ENCODE results near the gene CENPT. TPM values are rescaled to one million over a fixed set of nuclear protein-coding genes. Genes with fewer than 3 reads are reported as not detected.

Gene CENPT
- total RNA-seq, 4 donors from 2014 or later = 77.6 to 205 (median 106) TPM

DNA sequence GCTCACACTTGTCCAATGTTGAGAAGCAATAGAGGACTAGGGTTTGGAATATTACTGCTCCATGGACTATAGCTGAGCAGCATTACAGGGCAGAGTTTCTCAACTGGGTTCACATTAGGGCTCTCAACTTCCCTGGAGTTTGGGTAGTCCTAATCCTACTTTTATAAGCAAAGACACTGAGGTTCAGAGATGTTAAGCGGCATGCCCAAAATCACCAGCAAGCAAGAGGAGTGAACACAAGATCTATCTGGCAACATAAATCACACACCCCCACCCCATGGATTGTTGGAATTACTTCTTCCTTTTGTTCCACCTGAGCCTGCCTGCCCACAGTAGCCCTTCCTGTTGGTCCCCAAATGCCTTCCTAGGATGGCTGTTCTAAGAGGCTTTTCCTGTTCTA is 35.6 kb downstream of the CENPT start:
- no peak for TF ChIP-seq POLR2A (IDR thresholded peaks at IDR 0.05)
- TF ChIP-seq, protein P1, sequence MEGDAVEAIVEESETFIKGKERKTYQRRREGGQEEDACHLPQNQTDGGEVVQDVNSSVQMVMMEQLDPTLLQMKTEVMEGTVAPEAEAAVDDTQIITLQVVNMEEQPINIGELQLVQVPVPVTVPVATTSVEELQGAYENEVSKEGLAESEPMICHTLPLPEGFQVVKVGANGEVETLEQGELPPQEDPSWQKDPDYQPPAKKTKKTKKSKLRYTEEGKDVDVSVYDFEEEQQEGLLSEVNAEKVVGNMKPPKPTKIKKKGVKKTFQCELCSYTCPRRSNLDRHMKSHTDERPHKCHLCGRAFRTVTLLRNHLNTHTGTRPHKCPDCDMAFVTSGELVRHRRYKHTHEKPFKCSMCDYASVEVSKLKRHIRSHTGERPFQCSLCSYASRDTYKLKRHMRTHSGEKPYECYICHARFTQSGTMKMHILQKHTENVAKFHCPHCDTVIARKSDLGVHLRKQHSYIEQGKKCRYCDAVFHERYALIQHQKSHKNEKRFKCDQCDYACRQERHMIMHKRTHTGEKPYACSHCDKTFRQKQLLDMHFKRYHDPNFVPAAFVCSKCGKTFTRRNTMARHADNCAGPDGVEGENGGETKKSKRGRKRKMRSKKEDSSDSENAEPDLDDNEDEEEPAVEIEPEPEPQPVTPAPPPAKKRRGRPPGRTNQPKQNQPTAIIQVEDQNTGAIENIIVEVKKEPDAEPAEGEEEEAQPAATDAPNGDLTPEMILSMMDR (IDR thresholded peaks at IDR 0.05) = no peak
- H3K4me3 ChIP-seq (ENCODE audit: low read depth, poor library complexity, severe bottlenecking) = no peak overlapping the region
- 91 to 100% methylated on average over 1 of the region's 1 CpG for WGBS, 2 donors
- intact Hi-C loops (cut with DNase I; ENCODE audit: low total_unique reads) = loop anchor here (5.0 kb wide), 1 partner anchor 140 kb away; no protein-coding TSS in a partner anchor
- no peak for DNase-seq (ENCODE audit: low spot score in 2 of 2)

DNA sequence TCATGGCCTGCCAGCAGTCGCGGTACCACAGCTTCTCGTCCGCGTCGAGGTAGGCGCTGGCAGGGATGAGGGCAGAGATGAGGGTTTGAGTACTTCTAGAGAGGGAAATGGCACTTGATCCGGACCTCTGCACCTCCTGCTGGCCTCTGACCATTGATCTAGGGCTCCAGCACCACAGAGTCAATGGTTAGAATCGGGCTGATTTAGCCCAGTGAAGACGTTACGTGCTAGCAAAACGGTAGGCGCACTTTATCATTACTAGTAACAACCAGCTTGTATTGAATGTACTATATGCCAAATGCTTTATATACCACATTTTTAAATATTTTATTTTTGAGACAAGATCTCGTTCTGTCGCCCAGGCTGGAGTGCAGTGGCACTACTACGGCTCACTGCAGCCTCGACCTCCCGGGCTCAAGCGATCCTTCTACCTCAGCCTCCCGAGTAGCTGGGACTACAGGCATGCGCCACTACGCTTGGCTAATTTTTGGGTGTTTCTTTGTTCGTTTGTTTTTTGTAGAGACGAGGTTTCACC is 40.3 kb downstream of the CENPT start:
- WGBS, 2 donors = 28 to 31% methylated on average over 24 of the region's 24 CpGs
- TF ChIP-seq, protein P1 (IDR thresholded peaks at IDR 0.05) = no peak
- no peak for TF ChIP-seq POLR2A (IDR thresholded peaks at IDR 0.05)
- peak overlapping the region; percentile 19 for H3K4me3 ChIP-seq (ENCODE audit: low read depth, poor library complexity, severe bottlenecking)
- intact Hi-C loops (cut with DNase I; ENCODE audit: low total_unique reads) = no loop called here
- no peak for DNase-seq (ENCODE audit: low spot score in 2 of 2)

DNA sequence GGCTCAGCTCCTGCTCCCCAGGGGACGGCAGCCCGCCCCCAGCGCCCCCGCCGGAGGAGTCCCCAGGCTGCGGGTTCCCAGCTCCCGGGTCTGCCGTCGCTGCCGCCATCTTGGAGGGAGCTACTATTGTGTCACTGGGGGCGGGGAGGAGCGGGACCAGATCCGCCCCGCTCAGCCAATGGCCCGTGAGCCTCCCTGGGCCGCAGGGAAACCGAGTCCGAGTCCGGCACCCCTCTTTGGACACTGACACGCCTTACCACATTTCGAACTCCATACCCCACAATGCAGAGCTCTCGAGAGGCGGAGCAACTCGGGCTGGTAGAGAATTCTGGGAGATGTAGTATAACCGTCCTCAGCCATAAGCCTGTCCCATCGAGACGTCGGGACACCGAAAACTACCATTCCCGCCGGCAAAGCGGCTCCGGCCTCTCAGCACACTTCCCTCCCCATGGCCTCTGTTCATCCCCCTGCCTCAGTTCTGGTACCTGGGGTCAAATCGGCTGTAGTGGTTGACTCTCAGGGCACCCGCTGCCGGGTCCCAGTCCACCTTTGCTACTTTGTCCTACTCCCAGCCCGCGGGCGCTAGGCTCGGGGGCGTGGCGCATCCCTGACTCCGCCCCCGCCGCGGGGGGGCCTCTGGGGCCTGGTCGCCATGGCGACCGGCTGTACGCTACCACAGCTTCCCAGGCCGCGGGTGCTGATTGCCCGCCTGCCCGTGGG is 40.9 kb downstream of the CENPT start, which contains the start of the genes RANBP10 and TSNAXIP1:
TSS of gene RANBP10 (minus strand) at position 133 of the 720 bp plus-strand sequence. CDS start at position 109, 24 bp downstream.
TSS of gene TSNAXIP1 (plus strand) at position 462 of the 720 bp plus-strand sequence. CDS start 261 bp downstream, outside the sequence.
- TF ChIP-seq, protein P1 (IDR thresholded peaks at IDR 0.05) = no peak
- TF ChIP-seq POLR2A (IDR thresholded peaks at IDR 0.05) = no peak
- H3K4me3 ChIP-seq (ENCODE audit: low read depth, poor library complexity, severe bottlenecking) = peak within 1 kb of the TSS; percentile 81
- peak; percentile 98 to 99 for DNase-seq (ENCODE audit: low spot score in 2 of 2)
- 1% methylated on average over 39 to 41 of the region's 54 CpGs for WGBS, 2 donors
- intact Hi-C loops (cut with DNase I; ENCODE audit: low total_unique reads) = no loop called here

DNA sequence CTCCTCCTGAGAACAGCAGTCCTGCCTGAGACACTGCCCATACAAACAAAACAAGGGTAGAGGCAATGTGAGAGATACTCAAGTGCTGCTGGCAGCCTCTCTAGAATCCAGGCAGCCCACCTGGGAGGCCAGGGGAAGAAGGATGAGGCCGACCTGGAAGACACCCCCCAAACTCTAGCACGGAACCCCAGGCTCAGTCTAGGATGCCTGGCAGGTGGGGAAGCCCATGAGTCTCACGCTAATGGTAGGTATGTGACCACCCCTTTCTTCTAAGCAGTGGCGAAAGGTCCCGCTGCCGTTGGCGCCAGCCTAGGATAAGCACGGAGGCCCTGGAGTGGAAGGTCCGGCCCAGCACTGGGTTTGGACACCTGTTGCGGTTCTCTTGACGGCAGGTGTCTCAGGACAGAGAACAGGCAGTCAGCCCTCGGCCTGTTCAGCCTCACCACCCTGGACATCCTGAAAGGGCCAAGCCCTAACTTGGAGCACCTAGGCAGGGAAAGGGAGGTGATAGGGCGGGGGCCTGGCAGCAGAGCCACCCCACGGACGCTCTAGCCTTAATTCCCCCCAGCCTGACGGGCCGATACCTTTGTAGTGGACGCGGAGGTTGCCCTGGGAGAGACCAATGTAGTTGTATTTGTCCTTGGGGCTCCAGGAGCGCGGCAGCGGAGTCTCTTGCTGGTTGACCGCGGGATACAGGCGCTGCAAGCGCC is 41.6 kb downstream of the CENPT start:
- intact Hi-C loops (cut with DNase I; ENCODE audit: low total_unique reads) = no loop called here
- WGBS, 2 donors = 1% methylated on average over 19 to 25 of the region's 26 CpGs
- TF ChIP-seq POLR2A (IDR thresholded peaks at IDR 0.05) = no peak
- TF ChIP-seq, protein P1 (IDR thresholded peaks at IDR 0.05) = no peak
- peak overlapping the region; percentile 81 for H3K4me3 ChIP-seq (ENCODE audit: low read depth, poor library complexity, severe bottlenecking)
- peak in 1 of 2 donors; percentile 18 for DNase-seq (ENCODE audit: low spot score in 2 of 2)

DNA sequence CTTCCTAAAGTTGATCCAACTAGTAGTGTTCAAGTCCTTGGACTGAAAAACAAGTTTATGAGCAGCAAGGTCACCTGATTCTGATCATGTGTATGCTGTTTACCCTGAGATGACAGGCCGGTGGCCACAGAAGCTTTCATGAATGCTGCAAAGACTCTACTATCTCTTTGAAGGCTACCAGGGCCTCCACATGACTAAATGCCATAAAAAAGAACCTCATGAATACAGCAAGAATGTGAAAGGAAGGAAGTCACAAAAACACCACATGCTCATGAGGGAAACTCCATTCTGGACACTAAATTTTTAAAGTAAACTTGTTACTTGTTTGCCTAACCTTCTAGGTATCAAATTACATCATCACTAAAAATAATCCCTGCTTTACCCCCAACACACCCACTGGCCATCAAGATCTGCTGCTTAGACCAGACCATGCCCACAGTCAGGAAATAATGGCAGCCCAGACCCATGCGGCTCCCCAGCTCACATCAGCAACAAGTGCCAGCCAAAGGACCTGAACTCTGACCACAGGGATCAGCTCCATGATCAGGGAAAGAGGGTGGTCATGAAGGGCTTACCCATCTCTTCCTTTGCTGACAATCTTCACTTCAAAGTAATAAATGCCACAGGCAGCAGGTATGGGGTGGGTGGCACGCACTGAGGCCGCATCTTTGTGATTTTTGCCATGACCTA is 42.5 kb downstream of the CENPT start:
- TF ChIP-seq, protein P1 (IDR thresholded peaks at IDR 0.05) = no peak
- no peak for TF ChIP-seq POLR2A (IDR thresholded peaks at IDR 0.05)
- no peak for DNase-seq (ENCODE audit: low spot score in 2 of 2)
- intact Hi-C loops (cut with DNase I; ENCODE audit: low total_unique reads) = no loop called here
- H3K4me3 ChIP-seq (ENCODE audit: low read depth, poor library complexity, severe bottlenecking) = no peak overlapping the region
- WGBS, 2 donors = 78 to 86% methylated on average over 4 of the region's 4 CpGs

Measured in lower leg skin (tissue), 4 donors.